Omental fat pad (tissue), 4 donors: ENCODE results near the gene SIGLEC12. TPM values are rescaled to one million over a fixed set of nuclear protein-coding genes. Genes with fewer than 3 reads are reported as not detected.

Source experiments
- ATAC-seq: fragments of 150-250 bp; one replicate; pipeline ENCODE4 v1.9.1; 2016; ENCODE audit warnings: mild to moderate bottlenecking, moderate library complexity; ENCODE audit not compliant: low FRiP score
- DNase-seq: peaks from one replicate; pipeline ENCODE4 v3.0.0-alpha.2; 2019; ENCODE audit warnings: low spot score
- CTCF ChIP-seq, 3 donors: fragments of 450-650 bp; IDR thresholded peaks; one replicate each; pipeline ENCODE4 v1.5.1; 2016 to 2017; ENCODE audit warnings: antibody characterized with exemption in 3 of 3, mild to moderate bottlenecking in 3 of 3, moderate library complexity in 2 of 3
- total RNA-seq, 4 donors: library from RNA; depleted of rRNA; stranded (reverse); fragments of >200 nt; gene quantifications; one replicate each; pipeline ENCODE4 v1.1.0, GENCODE V29; 2016

Gene SIGLEC12
- total RNA-seq, 4 donors from 2014 or later: 1.1 TPM; not detected in 2

DNA sequence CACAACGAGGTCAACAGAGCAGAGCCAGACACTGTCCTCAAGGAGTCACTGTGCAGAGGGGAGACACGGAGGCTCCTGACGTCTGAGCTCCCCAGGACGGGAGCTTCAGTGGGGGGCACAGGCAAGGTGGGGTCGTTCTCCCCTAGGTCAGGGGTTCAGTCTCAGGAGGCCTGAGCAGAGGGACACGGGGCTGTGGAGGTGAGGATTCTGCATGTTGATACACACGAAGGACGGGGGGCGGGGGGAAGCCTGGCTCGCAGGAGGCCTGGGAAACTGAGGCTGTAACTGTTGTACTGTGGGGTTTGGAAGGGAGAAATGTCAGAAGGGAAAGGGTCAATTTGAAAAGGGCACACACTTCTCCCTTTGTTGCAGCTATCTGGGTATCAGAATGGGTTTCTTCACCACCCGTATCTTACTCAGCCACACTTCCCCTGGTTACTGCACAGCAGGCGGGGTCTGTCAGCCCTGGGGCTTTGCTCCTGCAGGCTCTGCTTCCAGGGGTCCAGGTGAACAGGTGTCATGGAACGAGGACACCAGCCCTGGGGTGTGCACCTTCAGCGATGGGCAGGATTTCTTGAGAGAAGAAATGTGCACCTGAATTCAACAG is 42.6 kb downstream of the SIGLEC12 start:
- ATAC-seq: no peak
- TF ChIP-seq CTCF (IDR thresholded peaks at IDR 0.05): no peak
- DNase-seq: no peak

- no peak for ATAC-seq
- no peak for TF ChIP-seq CTCF (IDR thresholded peaks at IDR 0.05)
- no peak for DNase-seq
These were observed 43.5 kb downstream of the SIGLEC12 start, which contains the start of gene SIGLEC8 for GRCh38 chr19:51458051-51458645. TSS of gene SIGLEC8 (minus strand) at chr19:51458454. CDS start at chr19:51458387, 67 bp downstream.

- TF ChIP-seq CTCF (IDR thresholded peaks at IDR 0.05): no peak
- ATAC-seq: no peak
These were observed 44.1 kb downstream of the SIGLEC12 start for GRCh38 chr19:51457351-51458013.

DNA sequence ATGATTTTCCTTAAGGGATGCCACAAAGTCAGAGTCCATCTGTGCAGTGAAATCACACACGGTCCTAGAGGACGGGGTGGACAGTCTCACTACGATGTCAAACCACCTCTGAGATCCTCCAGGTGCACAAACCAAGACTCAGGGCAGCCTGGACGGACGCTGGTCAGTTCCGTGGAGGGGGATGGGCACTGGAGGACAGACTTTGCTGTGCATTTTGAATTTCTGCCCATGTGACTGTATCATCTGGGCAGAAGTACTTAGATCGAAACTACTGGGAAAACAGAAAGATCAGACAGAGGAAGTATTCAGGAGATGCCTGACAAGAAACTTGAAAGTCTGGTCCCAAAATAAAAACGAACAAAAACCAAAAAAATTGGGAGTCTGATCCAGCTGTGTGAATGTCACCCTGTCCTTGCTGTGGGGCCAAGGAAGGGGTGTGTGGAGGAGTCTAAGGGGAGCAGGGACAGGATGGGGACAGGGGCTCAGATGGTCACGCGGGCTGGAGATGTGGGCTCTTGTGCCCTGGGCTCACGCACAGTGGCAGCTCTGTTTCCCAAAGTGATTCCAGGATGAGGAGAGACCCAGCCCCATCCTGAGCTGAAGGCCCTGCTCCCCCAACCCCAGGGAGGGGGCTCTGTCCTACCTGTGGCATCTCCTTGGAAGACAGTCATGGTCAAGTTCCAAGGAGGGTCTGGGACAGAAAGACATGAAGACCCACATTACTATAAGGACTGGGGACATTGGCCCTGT is 44.9 kb downstream of the SIGLEC12 start:
- DNase-seq: no peak
- no peak for ATAC-seq
- no peak for TF ChIP-seq CTCF (IDR thresholded peaks at IDR 0.05)

More at GRCh38 chr19:51457351-51458013, 44.1 kb downstream of the SIGLEC12 start:
- DNase-seq: no peak

DNA sequence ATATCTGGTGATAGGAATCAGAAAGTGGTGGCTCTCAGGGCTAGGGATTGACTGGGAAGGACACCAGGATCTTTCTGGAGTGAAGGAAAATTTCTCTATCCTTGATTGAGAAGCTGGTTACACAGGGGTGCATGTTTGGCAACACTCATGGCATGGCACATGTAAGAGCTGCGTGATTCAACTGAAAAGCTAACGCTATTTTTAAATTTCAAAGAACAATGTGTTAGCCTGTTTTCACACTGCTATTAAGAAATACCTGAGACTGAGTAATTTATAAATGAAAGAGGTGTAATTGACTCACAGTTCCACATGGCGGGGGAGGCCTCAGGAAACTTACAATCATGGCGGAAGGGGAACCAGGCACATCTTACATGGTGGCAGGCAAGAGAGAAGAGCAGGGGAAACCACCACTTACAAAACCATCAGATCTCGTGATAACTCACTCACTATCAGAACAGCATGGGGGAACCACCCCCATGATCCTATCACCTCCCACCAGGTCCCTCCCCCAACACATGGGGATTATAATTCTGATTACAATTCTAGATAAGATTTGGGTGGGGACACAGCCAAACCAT is 50.8 kb downstream of the SIGLEC12 start:
- TF ChIP-seq CTCF (IDR thresholded peaks at IDR 0.05): no peak
- no peak for ATAC-seq
- no peak for DNase-seq

DNA sequence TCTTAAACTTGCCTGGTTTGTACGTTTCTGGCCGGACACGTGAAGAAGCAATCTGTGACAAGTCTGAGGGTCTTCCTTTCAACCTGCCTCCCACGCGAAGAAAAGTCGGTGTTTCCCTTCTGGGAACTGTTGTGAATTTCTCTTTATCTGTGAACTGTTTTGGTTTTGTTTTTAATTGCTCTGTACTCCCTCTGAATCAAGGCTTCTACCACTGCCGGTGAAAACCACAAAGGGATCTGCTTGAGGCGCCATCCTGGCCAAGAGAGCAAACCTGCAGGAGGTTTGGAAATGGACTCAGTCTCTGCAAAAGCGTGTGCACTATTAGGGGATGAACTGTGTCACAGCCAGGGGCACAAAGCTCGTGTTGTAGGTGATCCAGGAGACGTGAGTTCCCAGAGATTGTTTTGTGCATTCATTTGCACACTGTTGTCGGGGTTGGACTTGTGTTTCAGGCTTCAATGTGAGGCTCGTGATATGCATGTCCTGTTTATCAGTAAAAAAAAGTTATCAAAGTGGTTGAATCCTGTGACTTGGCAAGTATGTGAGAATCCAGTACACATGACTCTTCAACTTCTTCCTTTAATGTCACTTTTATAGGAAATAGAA is 53.1 kb downstream of the SIGLEC12 start:
- no peak for TF ChIP-seq CTCF (IDR thresholded peaks at IDR 0.05)
- no peak for DNase-seq

More for the DNA sequence above, 53.1 kb downstream of the SIGLEC12 start:
- no peak for ATAC-seq
